GM12874 (cell line): ENCODE data around the gene GPRIN3.

Experiments used
- TF ChIP-seq, protein P1 (sequence below): IDR thresholded peaks from 2 replicates; pipeline ENCODE4 v1.5.1; 2011; ENCODE audit warnings: low read depth, mild to moderate bottlenecking, control low read depth, low read length, moderate library complexity; ENCODE audit not compliant: insufficient read depth

The GPRIN3 gene

DNA sequence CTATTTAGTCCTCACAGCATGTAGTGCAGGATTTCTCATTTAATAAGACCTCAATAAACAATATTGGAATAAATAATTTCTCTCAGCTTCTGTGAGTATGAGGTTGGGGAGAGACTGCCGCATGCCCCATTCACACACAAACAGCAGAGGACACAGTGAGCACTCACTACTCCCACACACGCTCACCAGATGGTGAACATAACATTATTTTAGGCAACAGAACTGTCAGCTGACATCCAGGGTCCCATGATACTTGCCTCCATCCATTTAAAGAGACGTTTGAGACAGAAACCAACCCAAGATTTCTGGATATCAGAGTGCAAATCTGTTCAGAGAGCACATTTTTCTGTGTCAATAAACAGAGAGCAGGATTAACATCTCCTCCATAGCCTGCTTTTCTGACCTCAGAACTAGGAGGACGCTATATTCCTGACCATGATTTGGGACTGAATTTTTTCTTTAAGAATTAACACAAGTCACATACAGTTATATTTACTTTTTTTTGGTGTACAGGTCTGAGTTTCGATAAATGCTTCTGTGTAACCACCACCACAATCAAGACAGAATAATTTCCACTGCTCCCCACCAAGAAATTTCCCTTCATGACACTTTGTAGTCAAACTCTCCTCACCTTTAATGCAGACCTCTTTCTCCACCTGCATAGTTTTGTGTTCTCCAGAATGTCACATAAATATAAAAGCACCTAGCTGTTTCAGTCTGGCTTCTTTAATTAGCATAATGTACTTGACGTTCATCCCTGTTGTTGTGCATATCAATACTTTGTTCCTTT is 16.7 kb downstream of the GPRIN3 start:
- TF ChIP-seq, protein P1, sequence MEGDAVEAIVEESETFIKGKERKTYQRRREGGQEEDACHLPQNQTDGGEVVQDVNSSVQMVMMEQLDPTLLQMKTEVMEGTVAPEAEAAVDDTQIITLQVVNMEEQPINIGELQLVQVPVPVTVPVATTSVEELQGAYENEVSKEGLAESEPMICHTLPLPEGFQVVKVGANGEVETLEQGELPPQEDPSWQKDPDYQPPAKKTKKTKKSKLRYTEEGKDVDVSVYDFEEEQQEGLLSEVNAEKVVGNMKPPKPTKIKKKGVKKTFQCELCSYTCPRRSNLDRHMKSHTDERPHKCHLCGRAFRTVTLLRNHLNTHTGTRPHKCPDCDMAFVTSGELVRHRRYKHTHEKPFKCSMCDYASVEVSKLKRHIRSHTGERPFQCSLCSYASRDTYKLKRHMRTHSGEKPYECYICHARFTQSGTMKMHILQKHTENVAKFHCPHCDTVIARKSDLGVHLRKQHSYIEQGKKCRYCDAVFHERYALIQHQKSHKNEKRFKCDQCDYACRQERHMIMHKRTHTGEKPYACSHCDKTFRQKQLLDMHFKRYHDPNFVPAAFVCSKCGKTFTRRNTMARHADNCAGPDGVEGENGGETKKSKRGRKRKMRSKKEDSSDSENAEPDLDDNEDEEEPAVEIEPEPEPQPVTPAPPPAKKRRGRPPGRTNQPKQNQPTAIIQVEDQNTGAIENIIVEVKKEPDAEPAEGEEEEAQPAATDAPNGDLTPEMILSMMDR: no peak

DNA sequence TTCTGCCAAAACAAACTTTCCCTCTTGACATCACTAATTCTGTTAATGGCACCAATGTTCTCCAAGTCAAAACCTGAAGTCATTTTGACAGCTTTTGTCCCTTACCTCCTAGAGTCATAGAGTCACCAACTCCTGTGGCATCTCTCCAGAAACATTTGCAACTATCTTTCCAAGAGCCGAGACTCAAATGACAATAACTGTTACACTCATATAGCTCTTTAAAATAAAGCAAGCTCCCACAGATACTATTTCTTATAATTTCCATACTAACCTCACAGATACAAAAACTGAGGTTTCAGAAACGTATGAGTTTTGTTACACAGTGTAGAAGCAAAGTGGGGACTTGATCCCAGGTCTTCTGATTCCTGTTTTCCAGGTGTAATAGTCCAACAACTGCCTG is 18.3 kb downstream of the GPRIN3 start:
- TF ChIP-seq, protein P1: no peak

DNA sequence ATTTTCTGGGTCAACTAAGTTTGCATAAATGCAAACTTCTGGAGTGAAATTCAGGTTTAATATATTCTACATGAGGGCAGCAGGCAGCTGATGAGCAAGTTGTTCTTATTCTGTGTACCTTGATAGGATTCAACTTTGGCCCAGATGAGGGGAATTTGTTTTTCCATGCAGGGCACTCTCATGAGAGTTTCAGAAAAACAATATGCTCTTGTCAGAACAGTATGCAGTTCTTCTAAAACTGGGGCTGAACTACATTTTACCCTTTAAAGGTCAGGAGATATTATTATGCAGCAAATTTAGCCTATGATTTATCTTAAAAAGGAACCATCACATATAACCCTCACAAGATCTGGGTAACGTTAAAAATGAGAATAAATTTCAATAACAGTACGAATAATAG is 19.2 kb downstream of the GPRIN3 start:
- TF ChIP-seq, protein P1: no peak

GRCh38 chr4:89287945-89288344 is 19.7 kb downstream of the GPRIN3 start:
- TF ChIP-seq, protein P1: no peak

DNA sequence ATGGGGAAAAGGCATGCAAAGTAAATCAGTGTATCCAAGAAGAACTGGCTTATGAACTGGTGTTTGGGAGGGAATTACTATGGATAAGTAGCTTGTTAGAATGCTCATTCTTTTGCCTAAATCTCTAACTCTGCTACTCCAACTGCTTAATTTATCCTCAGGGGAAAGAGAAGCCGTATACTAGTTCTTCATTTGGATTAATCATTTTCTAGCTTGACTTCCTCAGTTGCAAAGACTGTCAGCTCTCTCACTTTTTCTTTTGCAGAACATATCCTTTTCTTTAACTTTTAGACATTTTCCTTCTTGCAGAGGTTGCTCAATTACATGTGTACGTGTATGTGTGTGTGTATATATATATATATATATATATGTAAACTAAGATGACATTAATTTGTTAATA is 21.9 kb downstream of the GPRIN3 start:
- TF ChIP-seq, protein P1: no peak

DNA sequence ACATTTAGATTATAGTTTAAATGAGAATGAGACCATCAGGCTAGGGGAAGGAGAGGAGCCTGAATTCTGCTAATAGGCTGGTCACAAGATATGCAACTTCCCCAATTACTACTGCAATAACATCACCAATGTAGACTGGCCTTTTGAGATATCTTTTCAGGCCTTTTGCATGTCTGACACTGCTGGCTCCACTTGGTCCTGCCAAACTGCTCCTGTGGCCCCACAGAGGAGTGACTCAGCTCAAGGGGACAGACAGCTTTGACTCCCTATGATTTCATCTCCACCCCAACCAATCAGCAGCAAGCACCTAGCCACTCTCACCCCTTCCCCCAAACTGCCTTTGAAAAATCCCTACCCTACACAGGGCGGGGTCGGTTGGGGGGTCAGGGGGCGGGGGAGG is 22.8 kb downstream of the GPRIN3 start:
- TF ChIP-seq, protein P1: no peak

DNA sequence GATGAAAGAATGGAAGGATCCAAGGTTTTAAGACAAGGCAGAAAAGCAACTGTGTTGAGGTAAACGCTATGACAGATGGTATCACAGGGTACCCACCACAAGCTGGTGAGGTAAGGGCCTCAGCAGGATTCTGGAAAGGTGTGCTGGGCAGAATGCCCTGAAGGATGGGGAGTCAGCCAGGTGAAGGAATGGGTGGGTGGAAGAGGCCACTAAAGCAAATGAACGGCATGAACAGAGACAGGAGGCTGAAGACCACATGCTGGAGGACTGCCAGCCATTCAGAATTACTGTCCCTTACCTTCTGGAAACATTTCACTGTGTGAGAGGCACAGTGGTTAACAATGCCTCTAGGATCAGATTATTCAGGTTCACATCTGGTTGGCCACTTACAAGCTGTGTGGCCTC is 23.6 kb downstream of the GPRIN3 start:
- TF ChIP-seq, protein P1: no peak
